HepG2 (cell line): ENCODE data around the gene SNUPN. TPM values are rescaled to one million over a fixed set of nuclear protein-coding genes. Genes with fewer than 3 reads are reported as not detected.

Source experiments
- ARID2 ChIP-seq: sonication (generic); formaldehyde crosslinking; IDR thresholded peaks from 2 replicates; pipeline ENCODE4 v1.8.1; 2022; ENCODE audit warnings: mild to moderate bottlenecking, missing genetic modification reagents, borderline replicate concordance
- PHF21A ChIP-seq: sonication (generic); formaldehyde crosslinking; IDR thresholded peaks from 2 replicates; pipeline ENCODE4 v1.5.0; 2020; ENCODE audit warnings: mild to moderate bottlenecking, missing genetic modification reagents
- SAP130 ChIP-seq: IDR thresholded peaks from 2 replicates; pipeline ENCODE4 v1.6.1; 2016; ENCODE audit warnings: low read depth
- SCMH1 ChIP-seq: sonication (generic); formaldehyde crosslinking; IDR thresholded peaks from 2 replicates; pipeline ENCODE4 v1.9.0; 2021; ENCODE audit warnings: missing genetic modification reagents, mild to moderate bottlenecking, borderline replicate concordance
- SOX13 ChIP-seq, 3 experiments: fragments of 450-650 bp in 1 of 3; sonication (generic) in 1 of 3; formaldehyde crosslinking in 1 of 3; IDR thresholded peaks in 2 of 3; conservative IDR thresholded peaks in 1 of 3; 2 replicates each; pipeline versions ENCODE4 v1.5.0 to v1.6.1; 2016 to 2020; ENCODE audit warnings: antibody characterized with exemption in 1 of 3, mild to moderate bottlenecking in 1 of 3, missing compliant biosample characterization in 1 of 3, missing genetic modification reagents in 1 of 3, moderate library complexity in 1 of 3
- SP2 ChIP-seq: sonication (generic); formaldehyde crosslinking; IDR thresholded peaks from 2 replicates; pipeline ENCODE4 v1.5.1; 2020; ENCODE audit warnings: mild to moderate bottlenecking, missing genetic modification reagents
- ZNF569 ChIP-seq: sonication (generic); formaldehyde crosslinking; IDR thresholded peaks from 2 replicates; pipeline ENCODE4 v1.5.0; 2020; ENCODE audit warnings: mild to moderate bottlenecking, missing genetic modification reagents, moderate library complexity, borderline replicate concordance
- ZNF660 ChIP-seq: sonication (generic); formaldehyde crosslinking; IDR thresholded peaks from 2 replicates; pipeline ENCODE4 v1.5.1; 2020; ENCODE audit warnings: mild to moderate bottlenecking, low read depth, missing genetic modification reagents, borderline replicate concordance
- ZSCAN22 ChIP-seq: sonication (generic); formaldehyde crosslinking; IDR thresholded peaks from 2 replicates; pipeline ENCODE4 v1.4.0; 2020; ENCODE audit warnings: mild to moderate bottlenecking, missing genetic modification reagents
- polyA plus RNA-seq, 8 experiments: library from polyadenylated mRNA; depleted of rRNA in 3 of 8; stranded (reverse) in 7 of 8; unstranded in 1 of 8; fragments of >200 nt; fragmentation: Illumina TruSeq in 4 of 8; extraction: Trizol in 4 of 8; gene quantifications; 2 replicates each; pipeline versions ENCODE4 v1.2.1 to v1.2.3, GENCODE V29; 2011 to 2016; ENCODE audit warnings: low read depth in 4 of 8, missing spikeins in 1 of 8, mixed read lengths in 1 of 8; ENCODE audit not compliant: insufficient read depth in 1 of 8
- total RNA-seq, 5 experiments: library from RNA; depleted of rRNA; stranded (reverse); fragments of >200 nt; fragmentation: Illumina TruSeq; extraction: Trizol; gene quantifications; 2 replicates each; pipeline ENCODE4 v1.2.3, GENCODE V29; 2016; ENCODE audit warnings: low read depth in 1 of 5
- TF ChIP-seq, protein P1 (sequence below): sonication (generic); formaldehyde crosslinking; IDR thresholded peaks from 2 replicates; pipeline ENCODE4 v1.4.0; 2020; ENCODE audit warnings: missing genetic modification reagents
- TF ChIP-seq, protein P2 (sequence below): sonication (generic); formaldehyde crosslinking; IDR thresholded peaks from 2 replicates; pipeline ENCODE4 v1.4.0; 2020; ENCODE audit warnings: missing genetic modification reagents, mild to moderate bottlenecking, borderline replicate concordance

The SNUPN gene
- total and polyA plus RNA-seq, 2 of the 13 experiments (the other 11 are each of a cell fraction or from before 2014, with no cell fraction given) = 9.0 to 16.4 TPM

DNA sequence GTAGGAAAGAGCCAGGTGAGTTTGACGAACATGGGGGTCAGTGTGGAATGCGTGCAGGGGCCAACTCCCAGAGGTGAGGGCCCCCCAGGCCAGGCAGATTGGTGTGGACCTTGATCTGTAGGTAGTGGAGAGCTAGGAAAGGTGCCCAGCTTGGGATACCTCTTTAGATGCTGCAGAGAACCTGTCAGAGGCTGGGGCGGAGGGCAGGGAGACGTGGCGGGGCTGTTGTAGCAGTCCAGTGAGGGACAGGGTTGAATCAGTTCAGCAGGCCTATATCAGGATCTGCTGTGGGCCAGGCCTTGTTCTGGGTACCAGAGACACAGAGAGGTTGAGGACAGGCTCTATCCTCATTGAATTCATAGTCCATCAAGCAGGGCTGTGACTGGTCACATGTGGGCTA lies 30.8 kb upstream of the SNUPN start (continued):
- no peak for TF ChIP-seq SOX13 (IDR thresholded peaks at IDR 0.05)
- no peak for TF ChIP-seq SOX13 (CRISPR knock-in tag; conservative IDR thresholded peaks at IDR 0.05 in 1 of 2, IDR thresholded peaks at IDR 0.05 in 1 of 2)
- TF ChIP-seq SCMH1 (CRISPR knock-in tag) = no peak
- TF ChIP-seq ZNF569 = no peak
- no peak for TF ChIP-seq PHF21A (CRISPR knock-in tag)
- TF ChIP-seq, protein P1, sequence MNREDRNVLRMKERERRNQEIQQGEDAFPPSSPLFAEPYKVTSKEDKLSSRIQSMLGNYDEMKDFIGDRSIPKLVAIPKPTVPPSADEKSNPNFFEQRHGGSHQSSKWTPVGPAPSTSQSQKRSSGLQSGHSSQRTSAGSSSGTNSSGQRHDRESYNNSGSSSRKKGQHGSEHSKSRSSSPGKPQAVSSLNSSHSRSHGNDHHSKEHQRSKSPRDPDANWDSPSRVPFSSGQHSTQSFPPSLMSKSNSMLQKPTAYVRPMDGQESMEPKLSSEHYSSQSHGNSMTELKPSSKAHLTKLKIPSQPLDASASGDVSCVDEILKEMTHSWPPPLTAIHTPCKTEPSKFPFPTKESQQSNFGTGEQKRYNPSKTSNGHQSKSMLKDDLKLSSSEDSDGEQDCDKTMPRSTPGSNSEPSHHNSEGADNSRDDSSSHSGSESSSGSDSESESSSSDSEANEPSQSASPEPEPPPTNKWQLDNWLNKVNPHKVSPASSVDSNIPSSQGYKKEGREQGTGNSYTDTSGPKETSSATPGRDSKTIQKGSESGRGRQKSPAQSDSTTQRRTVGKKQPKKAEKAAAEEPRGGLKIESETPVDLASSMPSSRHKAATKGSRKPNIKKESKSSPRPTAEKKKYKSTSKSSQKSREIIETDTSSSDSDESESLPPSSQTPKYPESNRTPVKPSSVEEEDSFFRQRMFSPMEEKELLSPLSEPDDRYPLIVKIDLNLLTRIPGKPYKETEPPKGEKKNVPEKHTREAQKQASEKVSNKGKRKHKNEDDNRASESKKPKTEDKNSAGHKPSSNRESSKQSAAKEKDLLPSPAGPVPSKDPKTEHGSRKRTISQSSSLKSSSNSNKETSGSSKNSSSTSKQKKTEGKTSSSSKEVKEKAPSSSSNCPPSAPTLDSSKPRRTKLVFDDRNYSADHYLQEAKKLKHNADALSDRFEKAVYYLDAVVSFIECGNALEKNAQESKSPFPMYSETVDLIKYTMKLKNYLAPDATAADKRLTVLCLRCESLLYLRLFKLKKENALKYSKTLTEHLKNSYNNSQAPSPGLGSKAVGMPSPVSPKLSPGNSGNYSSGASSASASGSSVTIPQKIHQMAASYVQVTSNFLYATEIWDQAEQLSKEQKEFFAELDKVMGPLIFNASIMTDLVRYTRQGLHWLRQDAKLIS (CRISPR knock-in tag) = no peak
- no peak for TF ChIP-seq ZNF660 (CRISPR knock-in tag)
- TF ChIP-seq ZSCAN22 (CRISPR knock-in tag) = no peak
- TF ChIP-seq ARID2 (CRISPR knock-in tag) = no peak
- no peak for TF ChIP-seq SP2 (CRISPR knock-in tag)
- TF ChIP-seq, protein P2, sequence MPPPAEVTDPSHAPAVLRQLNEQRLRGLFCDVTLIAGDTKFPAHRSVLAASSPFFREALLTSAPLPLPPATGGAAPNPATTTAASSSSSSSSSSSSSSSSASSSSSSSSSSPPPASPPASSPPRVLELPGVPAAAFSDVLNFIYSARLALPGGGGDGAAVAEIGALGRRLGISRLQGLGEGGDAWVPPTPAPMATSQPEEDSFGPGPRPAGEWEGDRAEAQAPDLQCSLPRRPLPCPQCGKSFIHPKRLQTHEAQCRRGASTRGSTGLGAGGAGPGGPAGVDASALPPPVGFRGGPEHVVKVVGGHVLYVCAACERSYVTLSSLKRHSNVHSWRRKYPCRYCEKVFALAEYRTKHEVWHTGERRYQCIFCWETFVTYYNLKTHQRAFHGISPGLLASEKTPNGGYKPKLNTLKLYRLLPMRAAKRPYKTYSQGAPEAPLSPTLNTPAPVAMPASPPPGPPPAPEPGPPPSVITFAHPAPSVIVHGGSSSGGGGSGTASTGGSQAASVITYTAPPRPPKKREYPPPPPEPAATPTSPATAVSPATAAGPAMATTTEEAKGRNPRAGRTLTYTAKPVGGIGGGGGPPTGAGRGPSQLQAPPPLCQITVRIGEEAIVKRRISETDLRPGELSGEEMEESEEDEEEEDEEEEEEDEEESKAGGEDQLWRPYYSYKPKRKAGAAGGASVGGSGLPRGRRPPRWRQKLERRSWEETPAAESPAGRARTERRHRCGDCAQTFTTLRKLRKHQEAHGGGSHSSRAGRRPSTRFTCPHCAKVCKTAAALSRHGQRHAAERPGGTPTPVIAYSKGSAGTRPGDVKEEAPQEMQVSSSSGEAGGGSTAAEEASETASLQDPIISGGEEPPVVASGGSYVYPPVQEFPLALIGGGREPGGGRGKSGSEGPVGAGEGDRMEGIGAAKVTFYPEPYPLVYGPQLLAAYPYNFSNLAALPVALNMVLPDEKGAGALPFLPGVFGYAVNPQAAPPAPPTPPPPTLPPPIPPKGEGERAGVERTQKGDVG (CRISPR knock-in tag) = no peak
- no peak for TF ChIP-seq SAP130
